ENCODE results near the gene CTBP2. TPM values are rescaled to one million over a fixed set of nuclear protein-coding genes. Genes with fewer than 3 reads are reported as not detected.

Gene CTBP2
- total RNA-seq, 2 experiments from 2014 or later: 0.12 to 0.21 TPM

- Mint-ChIP-seq H3K27ac (no peak overlapping the region), H3K4me1 (no peaks in the 10 kb centered on the region), H3K27me3 (peaks cover 31% of the 10 kb centered on the region), H3K36me3 (ENCODE audit: low read depth) (no peaks in the 10 kb centered on the region), H3K9me3 (ENCODE audit: low read depth) (no peaks in the 10 kb centered on the region), H3K4me3 (no peak overlapping the region)
- intact Hi-C loops (cut with DNase I, micrococcal nuclease): loop anchor here in 1 of 2 experiments (5.0 kb wide), 1 partner anchor 98 kb away; no protein-coding TSS in a partner anchor
- ATAC-seq (no peak), DNase-seq (no peak)
- POLR2A ChIA-PET: no interaction called here
- CTCF ChIA-PET: no interaction called here
These were observed 14.7 kb downstream of the CTBP2 start for GRCh38 chr10:125145636-125146035.

GRCh38 chr10:125144693-125145623 is 15.4 kb downstream of the CTBP2 start:
- Mint-ChIP-seq H3K9me3 (ENCODE audit: low read depth) (no peaks in the 10 kb centered on the region), H3K27ac (no peak overlapping the region), H3K27me3 (peaks cover 27% of the 10 kb centered on the region), H3K4me3 (no peak overlapping the region), H3K4me1 (no peaks in the 10 kb centered on the region), H3K36me3 (ENCODE audit: low read depth) (no peaks in the 10 kb centered on the region)
- ATAC-seq: peak; percentile 53
- CTCF ChIA-PET: no interaction called here
- peak; percentile 34 for DNase-seq
- POLR2A ChIA-PET: no interaction called here
- intact Hi-C loops (cut with DNase I, micrococcal nuclease): loop anchor here in 1 of 2 experiments (5.0 kb wide), 1 partner anchor 98 kb away; no protein-coding TSS in a partner anchor

GRCh38 chr10:125144206-125144605 is 16.2 kb downstream of the CTBP2 start:
- Mint-ChIP-seq H3K27me3 (peaks cover 24% of the 10 kb centered on the region), H3K9me3 (ENCODE audit: low read depth) (no peaks in the 10 kb centered on the region), H3K4me3 (no peak overlapping the region), H3K27ac (no peak overlapping the region), H3K36me3 (ENCODE audit: low read depth) (no peaks in the 10 kb centered on the region), H3K4me1 (no peaks in the 10 kb centered on the region)
- DNase-seq (no peak), ATAC-seq (no peak)
- ChIA-PET CTCF (no interaction called here), POLR2A (no interaction called here)
- intact Hi-C loops (cut with DNase I, micrococcal nuclease): no loop called here

GRCh38 chr10:125142946-125143345 is 17.4 kb downstream of the CTBP2 start:
- H3K4me1 Mint-ChIP-seq: no peaks in the 10 kb centered on the region
- CTCF ChIA-PET: no interaction called here
- DNase-seq: no peak

GRCh38 chr10:125141860-125142484 is 18.4 kb downstream of the CTBP2 start:
- no peak overlapping the region for H3K4me3 Mint-ChIP-seq
- ATAC-seq (no peak), DNase-seq (no peak)
- no peaks in the 10 kb centered on the region for H3K4me1 Mint-ChIP-seq
- H3K36me3 Mint-ChIP-seq (ENCODE audit: low read depth): no peaks in the 10 kb centered on the region
- POLR2A ChIA-PET: interaction anchor here (0.6 kb wide), 1 partner anchor 155 kb away, joined by 9 read pairs; no protein-coding TSS in a partner anchor
- intact Hi-C loops (cut with DNase I, micrococcal nuclease): no loop called here
- CTCF ChIA-PET: no interaction called here
- no peaks in the 10 kb centered on the region for H3K9me3 Mint-ChIP-seq (ENCODE audit: low read depth)
- H3K27me3 Mint-ChIP-seq: peaks cover 15% of the 10 kb centered on the region
- H3K27ac Mint-ChIP-seq: no peak overlapping the region

More at GRCh38 chr10:125142946-125143345, 17.4 kb downstream of the CTBP2 start:
- POLR2A ChIA-PET: no interaction called here
- H3K36me3 Mint-ChIP-seq (ENCODE audit: low read depth): no peaks in the 10 kb centered on the region
- no peak overlapping the region for H3K4me3 Mint-ChIP-seq
- H3K9me3 Mint-ChIP-seq (ENCODE audit: low read depth): no peaks in the 10 kb centered on the region
- no peak overlapping the region for H3K27ac Mint-ChIP-seq
- intact Hi-C loops (cut with DNase I, micrococcal nuclease): no loop called here
- peaks cover 21% of the 10 kb centered on the region for H3K27me3 Mint-ChIP-seq
- ATAC-seq: no peak

GRCh38 chr10:125141150-125141859 is 19.1 kb downstream of the CTBP2 start:
- DNase-seq (no peak), ATAC-seq (no peak)
- Mint-ChIP-seq H3K36me3 (ENCODE audit: low read depth) (no peaks in the 10 kb centered on the region), H3K27ac (no peak overlapping the region), H3K9me3 (ENCODE audit: low read depth) (no peaks in the 10 kb centered on the region), H3K27me3 (peaks cover 12% of the 10 kb centered on the region), H3K4me3 (no peak overlapping the region), H3K4me1 (no peaks in the 10 kb centered on the region)
- ChIA-PET POLR2A (no interaction called here), CTCF (no interaction called here)
- intact Hi-C loops (cut with DNase I, micrococcal nuclease): no loop called here

- Mint-ChIP-seq H3K9me3 (ENCODE audit: low read depth) (no peaks in the 10 kb centered on the region), H3K4me1 (no peaks in the 10 kb centered on the region), H3K27ac (no peak overlapping the region), H3K36me3 (ENCODE audit: low read depth) (no peaks in the 10 kb centered on the region), H3K4me3 (no peak overlapping the region), H3K27me3 (peaks cover 8% of the 10 kb centered on the region)
- DNase-seq (no peak), ATAC-seq (no peak)
- POLR2A ChIA-PET: no interaction called here
- CTCF ChIA-PET: no interaction called here
- intact Hi-C loops (cut with DNase I, micrococcal nuclease): no loop called here
These were observed 20.2 kb downstream of the CTBP2 start for GRCh38 chr10:125140151-125140550.

GRCh38 chr10:125137601-125138438 is 22.5 kb downstream of the CTBP2 start:
- Mint-ChIP-seq H3K36me3 (ENCODE audit: low read depth) (no peaks in the 10 kb centered on the region), H3K4me3 (no peak overlapping the region), H3K27ac (no peak overlapping the region), H3K9me3 (ENCODE audit: low read depth) (no peaks in the 10 kb centered on the region), H3K27me3 (peaks cover 5% of the 10 kb centered on the region), H3K4me1 (no peaks in the 10 kb centered on the region)
- POLR2A ChIA-PET: no interaction called here
- intact Hi-C loops (cut with DNase I, micrococcal nuclease): no loop called here
- DNase-seq (no peak), ATAC-seq (no peak)
- CTCF ChIA-PET: no interaction called here

GRCh38 chr10:125136087-125136486 is 24.3 kb downstream of the CTBP2 start:
- H3K27ac Mint-ChIP-seq: no peak overlapping the region
- H3K27me3 Mint-ChIP-seq: peaks cover 3% of the 10 kb centered on the region
- H3K36me3 Mint-ChIP-seq (ENCODE audit: low read depth): no peaks in the 10 kb centered on the region
- H3K4me3 Mint-ChIP-seq: no peak overlapping the region
- DNase-seq: no peak
- H3K4me1 Mint-ChIP-seq: no peaks in the 10 kb centered on the region
- ATAC-seq: no peak
- no peaks in the 10 kb centered on the region for H3K9me3 Mint-ChIP-seq (ENCODE audit: low read depth)
- CTCF ChIA-PET: no interaction called here
- POLR2A ChIA-PET: no interaction called here
- intact Hi-C loops (cut with DNase I, micrococcal nuclease): no loop called here

- DNase-seq (no peak), ATAC-seq (no peak)
- Mint-ChIP-seq H3K36me3 (ENCODE audit: low read depth) (no peaks in the 10 kb centered on the region), H3K27me3 (peaks cover 3% of the 10 kb centered on the region), H3K4me1 (no peaks in the 10 kb centered on the region), H3K4me3 (no peak overlapping the region), H3K9me3 (ENCODE audit: low read depth) (no peaks in the 10 kb centered on the region), H3K27ac (no peak overlapping the region)
- POLR2A ChIA-PET: no interaction called here
- intact Hi-C loops (cut with DNase I, micrococcal nuclease): no loop called here
- CTCF ChIA-PET: no interaction called here
These were observed 24.7 kb downstream of the CTBP2 start for GRCh38 chr10:125135771-125136035.

- POLR2A ChIA-PET: no interaction called here
- intact Hi-C loops (cut with DNase I, micrococcal nuclease): no loop called here
- no peaks in the 10 kb centered on the region for H3K36me3 Mint-ChIP-seq (ENCODE audit: low read depth)
- no peak overlapping the region for H3K4me3 Mint-ChIP-seq
- H3K27ac Mint-ChIP-seq: no peak overlapping the region
- H3K9me3 Mint-ChIP-seq (ENCODE audit: low read depth): no peaks in the 10 kb centered on the region
- peaks cover 3% of the 10 kb centered on the region for H3K27me3 Mint-ChIP-seq
- H3K4me1 Mint-ChIP-seq: no peaks in the 10 kb centered on the region
- no peak for DNase-seq
- CTCF ChIA-PET: no interaction called here
- ATAC-seq: no peak
These were observed 25.2 kb downstream of the CTBP2 start for GRCh38 chr10:125134916-125135770.
